Right forelimb (tissue), 1 donor: ENCODE results near the gene ANXA9.

Experiments
- DNase-seq: peaks from one replicate; pipeline ENCODE4 v3.0.0-alpha.2; 2018

ANXA9 gene

DNA sequence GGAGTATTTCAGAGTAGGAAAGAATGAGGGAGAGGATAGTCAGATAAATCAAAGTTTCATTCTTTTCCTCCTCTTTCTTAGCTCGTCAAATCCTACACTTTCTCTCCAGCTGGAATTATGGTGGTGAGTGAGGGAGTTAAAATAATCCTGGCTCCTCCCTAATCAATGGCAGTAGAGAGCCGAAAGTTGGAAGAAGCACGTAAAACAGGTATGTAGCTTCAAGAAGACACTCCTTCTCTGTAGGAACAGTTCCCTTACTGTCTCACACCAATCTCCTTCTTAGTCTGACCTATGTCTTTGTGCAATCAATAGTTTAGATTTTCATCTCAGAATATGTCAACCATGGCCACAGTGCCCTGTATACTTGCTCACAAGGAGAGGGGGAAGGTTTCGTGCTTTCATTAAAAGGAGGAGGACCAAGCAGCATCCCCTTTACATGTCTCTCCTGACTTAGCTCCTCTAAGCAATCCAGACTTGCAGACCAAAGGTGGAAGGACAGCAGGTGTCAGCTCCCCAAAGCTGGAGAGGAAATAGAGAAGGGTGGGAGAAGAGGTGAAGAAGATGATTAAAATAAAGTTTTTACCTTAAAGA is 23.7 kb downstream of the ANXA9 start:
- DNase-seq, result no peak

DNA sequence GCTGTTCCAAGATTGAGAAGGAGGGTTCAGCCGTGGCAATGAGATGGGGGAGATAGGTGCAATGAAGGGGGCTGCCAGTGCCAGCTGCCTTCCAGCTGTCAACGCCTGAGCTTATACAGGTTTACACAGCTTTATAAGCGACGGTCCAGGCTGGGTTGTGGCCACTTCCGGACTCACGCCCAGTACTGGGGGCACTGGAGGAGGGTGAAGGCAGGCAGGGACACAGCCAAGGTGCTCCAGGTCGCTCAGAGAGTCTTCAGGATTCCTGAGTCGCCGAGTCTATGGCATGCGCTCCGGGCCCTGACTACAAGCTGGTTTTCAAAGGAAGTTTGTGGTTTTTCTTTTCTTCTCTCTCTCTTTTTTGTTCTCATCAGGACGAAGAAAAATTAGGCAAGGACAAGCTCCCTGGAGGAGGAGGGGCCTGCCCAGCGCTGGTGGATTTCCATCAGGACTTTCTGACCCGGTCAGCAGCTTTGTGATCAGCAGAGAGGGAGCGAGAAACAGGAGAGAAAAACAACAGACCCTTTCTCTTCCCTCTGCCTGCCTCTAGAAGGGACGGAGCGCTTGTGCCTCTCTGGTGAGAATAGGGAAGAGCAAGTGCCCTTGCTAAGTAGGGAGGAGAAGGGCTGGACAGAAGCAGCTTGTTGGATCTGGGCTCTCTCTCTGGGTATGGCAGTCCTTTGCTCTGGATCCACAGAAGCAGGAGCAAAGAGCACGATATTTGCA is 24.4 kb downstream of the ANXA9 start, which contains the start of gene MINDY1:
Gene MINDY1 (minus strand): TSS at position 576 of the 726 bp plus-strand sequence. CDS start 4,285 bp downstream, outside the sequence.
- peak; percentile 81 for DNase-seq

DNA sequence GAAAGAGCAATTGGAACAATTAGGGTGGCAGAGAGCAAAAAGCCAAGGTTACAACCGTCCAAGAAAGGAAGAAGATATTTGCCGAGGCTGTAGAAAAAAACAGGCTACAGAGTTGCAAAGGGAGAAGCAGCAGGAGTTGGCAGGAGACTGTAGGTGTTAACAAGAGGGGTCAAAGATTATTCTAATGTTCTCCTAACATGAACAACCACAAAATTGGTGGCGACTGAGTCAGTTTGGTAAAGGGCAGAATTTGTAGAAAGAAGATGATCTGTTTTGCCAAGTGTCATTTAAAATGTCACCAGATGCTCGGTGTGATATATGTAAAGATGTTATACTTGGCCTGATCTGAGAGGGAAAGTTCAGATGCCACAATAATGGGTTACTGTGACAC is 25.8 kb downstream of the ANXA9 start:
- no peak for DNase-seq

DNA sequence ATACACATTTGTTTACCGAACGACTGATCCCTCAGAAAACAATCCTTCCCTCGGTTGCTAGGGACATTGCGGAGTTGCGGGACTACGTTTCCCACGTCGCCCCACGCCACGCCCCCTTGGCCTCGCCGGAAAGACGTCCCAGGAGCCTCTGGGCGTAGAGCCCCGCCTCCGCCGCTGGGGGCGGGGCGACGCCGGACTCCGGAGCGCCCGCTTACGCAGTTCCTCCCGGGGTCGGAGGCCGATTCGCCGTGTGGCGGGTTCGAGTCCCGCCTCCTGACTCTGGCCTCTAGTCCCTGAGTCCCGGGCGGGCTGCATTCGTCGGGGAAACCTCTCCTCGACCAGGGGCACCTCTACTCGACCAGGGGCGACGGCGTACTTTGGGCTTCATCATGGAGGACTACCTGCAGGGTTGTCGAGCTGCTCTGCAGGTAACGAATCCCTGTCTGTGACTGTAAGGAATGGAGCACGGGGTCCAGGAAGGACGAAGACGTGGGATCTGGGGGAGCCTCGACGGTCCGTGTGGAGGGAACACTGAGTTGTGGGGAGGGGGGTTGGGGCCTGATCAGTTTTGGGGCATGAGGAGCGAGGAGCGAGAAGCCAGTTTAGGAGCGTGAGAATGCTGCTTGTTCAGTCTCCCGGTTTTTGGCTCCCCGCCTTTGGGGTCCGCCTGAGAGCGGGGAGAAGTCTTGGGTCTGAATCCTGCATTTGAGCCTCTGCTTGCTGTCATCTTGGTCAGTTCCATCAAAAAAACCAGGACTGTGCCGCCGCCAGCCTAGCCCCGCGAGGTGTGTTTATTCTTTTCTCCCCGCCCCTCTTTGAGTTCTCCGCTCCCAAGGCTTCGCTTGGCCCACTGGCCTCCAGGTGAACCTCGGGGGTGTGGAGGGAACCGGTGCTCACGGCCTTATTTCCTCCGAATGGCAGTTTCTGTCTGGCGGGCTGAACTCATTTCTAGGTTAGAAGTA is 26.4 kb downstream of the ANXA9 start, which contains the start of gene PRUNE1:
Gene PRUNE1 (plus strand): TSS at position 206 of the 962 bp plus-strand sequence. CDS start 184 bp downstream, at position 390.
- DNase-seq, result peak; percentile 97

DNA sequence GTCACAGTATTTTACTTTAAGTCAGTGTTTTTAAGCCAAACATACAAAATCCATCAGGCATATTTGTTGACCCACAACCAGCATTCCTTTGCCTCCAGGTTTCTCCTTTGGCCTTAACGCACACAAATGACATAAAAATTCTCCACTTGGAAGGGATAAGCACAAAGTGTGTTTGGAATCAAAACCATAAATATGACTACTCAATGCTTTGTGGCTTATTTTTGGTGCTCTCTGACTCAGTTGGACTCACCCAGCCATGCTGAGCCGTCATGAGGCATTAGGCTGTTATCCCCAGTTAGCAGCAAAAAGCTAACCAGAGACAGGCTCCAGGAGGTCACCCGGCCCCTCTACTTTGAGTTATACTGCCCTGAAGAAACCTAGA is 27.1 kb downstream of the ANXA9 start:
- DNase-seq, result no peak

DNA sequence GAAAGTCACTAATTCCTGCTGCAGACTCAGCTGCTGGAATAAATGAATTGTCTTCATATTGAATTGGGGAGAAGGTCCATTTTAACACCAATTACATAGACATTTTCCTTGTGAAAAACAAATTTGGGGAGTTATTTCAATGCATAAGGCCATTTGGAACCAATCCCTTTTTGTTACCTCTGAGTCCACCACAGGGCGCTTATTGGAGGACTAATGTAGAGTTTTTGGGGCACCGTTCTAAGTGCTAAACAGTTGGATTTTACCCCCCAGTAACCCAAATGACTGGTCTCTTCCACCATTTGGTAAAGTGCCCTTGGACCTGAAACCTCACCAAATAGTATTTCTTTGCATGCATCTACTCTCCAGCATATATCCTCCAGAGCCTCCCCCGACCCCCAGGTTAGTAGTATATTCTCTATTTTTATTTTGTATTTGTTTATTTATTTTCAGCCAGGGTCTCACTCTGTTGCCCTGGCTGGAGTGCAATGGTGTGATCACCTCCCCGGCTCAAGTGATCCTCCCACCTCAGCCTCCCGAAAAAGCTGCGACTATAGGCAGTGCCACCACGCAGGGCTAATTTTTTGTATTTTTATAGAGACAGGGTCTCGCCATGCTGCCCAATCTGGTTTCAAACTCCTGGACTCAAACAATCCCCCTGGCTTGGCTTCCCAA is 27.7 kb downstream of the ANXA9 start:
- DNase-seq, result no peak

DNA sequence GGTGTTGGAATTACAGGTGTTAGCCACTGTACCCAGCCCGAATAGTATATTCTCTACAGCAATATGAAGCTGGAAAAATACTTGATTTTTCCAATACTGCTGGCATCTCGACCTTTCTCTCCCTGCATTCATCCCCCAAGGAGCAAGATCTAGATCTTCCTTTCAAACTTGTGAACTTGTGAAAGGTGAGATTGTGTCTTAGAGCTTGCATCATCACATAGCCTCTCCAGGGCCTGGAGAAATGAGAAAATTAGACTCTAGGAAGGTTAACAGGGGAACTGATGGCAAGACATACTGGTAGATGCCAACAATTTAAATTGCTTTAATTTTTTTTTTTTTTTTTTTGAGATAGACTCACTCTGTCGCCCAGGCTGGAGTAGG is 28.2 kb downstream of the ANXA9 start:
- no peak for DNase-seq

DNA sequence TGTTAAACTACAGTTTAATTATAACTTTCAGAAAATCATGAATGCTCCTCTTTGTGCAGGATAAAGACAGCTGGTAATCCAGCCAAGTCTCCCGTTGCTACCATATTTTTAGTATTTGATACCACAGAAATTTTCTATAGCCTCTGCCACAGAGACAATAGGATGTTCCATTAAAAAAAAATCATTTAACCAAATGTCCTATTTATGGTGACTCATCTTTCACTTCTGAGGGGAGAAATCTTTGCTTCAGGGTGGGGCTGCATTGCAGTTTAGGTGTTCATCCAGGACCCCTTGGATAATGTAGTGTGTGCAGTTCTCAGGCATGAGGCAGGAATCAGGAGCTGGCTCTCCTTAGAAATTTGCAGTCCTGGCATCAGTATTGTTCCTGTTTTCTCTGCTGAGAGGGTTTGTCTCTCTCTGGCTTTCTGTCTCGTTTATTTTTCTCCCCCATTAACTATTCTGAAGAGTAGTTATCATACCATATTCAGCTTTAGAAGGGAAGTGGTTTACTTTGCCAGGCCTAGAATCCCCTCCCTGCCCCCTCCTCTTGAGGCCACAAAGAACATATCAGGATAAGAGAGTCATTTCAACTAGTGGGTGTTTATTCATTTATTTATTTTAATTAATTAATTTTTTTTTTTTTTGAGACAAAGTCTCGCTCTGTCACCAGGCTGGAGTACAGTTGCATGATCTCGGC is 29.2 kb downstream of the ANXA9 start:
- no peak for DNase-seq

DNA sequence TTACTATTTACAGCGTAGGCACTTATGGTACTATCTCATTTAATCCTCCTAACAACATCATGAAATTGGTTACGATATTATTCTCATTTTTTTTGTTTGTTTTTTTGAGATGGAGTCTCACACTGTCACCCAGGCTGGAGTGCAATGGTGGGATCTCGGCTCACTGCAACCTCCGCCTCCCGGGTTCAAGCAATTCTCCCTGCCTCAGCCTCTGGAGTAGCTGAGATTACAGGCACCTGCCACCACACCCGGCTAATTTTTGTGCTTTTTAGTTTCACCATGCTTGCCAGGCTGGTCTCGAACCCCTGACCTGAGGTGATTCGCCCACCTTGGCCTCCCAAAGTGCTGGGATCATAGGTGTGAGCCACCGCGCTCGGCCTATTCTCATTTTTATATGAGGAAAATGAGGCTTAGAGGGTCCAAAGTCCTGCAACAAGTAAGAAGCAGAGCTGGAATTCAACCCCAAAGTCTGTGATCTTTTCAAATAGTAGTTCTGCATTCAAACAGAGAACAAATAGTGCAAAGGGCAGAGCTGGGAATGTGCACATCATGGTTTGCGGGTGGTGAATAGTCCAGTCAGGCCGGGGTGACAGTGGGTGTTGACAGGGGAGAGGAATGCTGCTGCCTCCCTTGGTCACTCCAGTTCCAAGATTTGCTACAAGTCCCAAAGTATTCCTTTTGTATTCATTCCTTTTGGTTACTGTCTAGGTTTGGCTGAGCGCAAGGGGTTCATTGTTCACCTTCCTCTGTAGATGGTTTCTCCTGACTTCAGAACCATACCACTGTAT is 30.8 kb downstream of the ANXA9 start:
- no peak for DNase-seq

DNA sequence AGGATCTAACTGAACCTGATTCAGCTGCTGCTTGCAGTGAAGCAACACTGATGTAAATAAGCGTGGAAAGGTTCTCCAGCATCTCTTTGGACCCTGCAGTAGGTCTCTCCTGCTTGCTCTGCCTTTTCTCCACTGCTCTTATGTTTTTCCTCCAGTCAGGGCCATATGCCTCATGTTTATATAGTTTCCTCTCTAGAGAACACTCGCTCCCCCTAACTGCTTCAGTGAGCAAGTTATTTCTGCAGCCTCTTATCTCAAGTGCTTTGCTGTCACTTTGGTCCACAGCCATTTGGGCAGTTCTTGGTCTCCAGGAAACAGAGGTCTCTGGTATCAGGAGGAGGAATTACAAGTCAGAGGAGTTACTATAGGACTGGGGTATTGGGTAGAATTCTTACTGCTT is 31.4 kb downstream of the ANXA9 start:
- DNase-seq, result no peak

DNA sequence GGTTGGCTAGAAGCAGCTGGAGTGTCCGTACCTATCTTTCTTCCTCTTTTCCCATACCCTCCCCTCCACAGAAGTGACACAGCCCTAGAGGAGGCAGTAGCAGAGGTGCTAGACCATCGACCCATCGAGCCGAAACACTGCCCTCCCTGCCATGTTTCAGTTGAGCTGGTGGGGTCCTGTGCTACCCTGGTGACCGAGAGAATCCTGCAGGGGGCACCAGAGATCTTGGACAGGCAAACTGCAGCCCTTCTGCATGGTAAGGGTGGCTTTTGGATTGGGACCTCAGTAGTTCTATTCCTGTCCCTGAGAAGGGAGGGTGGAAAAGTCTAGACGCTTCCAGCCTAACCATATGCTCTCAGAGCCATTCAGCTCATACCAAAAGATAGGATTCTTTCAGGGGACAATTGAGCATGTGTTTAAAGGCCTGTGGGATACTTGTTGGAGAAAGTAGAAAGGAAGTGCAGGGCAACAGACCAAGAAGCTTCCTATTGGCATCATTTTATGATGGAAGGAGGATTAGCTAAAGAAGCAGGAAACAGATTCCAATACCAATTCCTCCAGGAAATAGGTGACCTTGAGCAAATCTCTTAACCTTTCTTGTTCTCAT is 42.6 kb downstream of the ANXA9 start:
- peak; percentile 74 for DNase-seq

DNA sequence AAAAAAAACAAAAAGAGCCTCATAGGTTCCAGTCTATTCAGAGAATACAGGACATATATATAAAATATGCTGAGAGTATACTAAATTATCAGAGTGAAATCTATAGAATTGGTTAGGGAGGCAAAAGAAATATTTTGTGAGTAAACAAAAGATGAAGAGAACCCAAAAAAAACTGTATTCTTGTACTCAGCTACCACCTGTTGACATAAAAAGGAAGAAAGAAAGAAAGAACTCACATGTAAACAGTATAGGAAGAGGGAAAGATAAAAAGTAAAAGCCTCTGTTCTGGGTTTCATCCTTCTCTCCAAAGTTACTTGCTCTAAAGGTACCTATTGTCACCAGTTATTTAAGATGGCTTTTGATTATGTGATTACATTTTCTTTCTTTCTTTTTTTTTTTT is 44.4 kb downstream of the ANXA9 start:
- DNase-seq, result no peak

DNA sequence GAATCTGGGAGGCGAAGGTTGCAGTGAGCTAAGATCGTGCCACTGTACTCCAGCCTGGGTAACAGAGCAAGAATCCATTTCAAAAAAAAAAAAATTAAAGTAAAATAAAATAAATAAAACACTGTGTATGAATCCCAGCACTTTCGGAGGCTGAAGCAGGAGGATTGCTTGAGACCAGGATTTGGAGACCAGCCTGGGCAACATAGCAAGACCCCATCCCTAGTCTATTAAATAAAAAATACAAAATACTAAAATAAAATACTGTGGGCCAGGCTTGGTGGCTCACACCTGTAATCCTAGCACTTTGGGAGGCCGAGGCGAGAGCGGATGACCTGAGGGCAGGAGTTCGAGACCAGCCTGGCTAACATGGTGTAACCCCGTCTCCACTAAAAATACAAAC is 50.1 kb downstream of the ANXA9 start:
- no peak for DNase-seq

DNA sequence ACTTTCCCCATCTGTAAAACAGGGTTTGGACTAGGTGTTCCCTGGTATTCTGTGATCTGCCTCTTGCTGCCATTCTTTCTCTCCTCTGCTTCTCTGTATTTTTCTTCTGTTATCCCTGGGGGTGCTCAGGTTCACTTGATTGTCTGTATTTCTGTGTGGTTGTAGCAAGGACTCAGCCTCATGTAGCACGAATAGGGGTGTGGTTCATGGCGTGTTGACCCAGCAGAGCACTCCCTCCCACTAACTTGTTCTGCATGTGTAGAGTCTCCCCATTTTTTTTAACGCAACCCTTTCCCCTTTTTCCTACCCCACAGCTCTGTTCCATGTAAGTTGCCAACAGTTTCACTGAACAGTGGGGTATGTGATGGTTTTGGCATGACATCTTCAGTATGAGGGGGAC is 53.1 kb downstream of the ANXA9 start:
- no peak for DNase-seq

DNA sequence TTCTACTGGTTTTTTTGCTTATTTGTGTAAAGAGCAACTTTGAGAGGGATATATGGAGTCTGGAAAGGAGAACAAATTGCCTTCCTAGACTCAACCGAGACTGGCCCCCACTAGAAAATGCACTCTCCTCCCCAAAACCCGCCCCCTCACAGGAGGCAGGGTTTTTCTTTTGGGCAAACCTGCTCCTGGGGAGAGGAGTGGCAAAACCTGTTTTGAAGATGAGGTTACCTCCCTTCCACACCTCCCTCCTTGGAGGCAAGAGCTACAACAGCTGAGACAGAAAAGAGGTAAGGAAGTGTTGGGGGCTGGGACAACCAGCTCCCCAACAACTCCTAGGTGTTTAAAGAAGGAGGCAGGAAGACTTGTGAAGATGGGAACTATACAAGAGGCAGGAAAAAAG is 54.3 kb downstream of the ANXA9 start, which contains the start of gene BNIPL:
Gene BNIPL (plus strand): TSS at position 231 of the 400 bp plus-strand sequence. CDS start 140 bp downstream, at position 371.
- no peak for DNase-seq

DNA sequence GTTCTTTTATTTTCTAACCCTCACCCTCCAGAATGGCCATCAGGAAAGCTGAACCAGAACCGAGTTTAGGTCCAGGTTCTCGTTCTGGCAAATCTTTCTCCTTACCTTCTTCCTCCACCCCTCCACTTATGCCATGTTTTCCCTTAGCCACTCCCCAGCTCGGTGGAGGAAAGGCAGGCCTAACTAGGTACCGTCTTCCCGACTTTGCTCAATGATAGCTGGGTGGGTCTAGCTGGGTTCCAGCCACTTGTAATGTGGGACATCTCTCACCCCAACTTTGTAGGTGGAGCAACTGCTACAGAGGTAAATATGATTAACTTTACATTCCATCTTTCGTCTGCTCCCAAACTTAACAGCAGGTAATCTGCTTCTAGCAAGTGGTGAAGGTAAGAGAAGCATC is 54.9 kb downstream of the ANXA9 start:
- no peak for DNase-seq

DNA sequence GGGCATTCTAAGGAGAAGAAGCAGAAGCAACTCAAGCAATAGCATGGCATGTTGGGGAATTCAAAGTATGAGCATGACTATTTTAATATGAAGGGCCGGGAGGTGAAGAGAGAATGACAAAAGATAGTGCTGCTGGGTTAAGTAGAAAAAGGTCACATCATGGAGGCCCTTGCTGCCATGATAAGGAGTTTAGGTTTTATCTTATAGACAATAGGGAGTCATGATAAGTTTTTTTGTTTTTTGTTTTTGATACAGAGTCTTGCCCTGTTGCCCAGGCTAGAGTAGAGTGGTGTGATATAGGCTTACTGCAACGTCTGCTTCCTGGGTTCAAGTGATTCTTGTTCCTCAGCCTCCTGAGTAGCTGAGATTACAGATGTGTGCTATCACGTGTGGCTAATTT is 57.4 kb downstream of the ANXA9 start:
- DNase-seq, result no peak

DNA sequence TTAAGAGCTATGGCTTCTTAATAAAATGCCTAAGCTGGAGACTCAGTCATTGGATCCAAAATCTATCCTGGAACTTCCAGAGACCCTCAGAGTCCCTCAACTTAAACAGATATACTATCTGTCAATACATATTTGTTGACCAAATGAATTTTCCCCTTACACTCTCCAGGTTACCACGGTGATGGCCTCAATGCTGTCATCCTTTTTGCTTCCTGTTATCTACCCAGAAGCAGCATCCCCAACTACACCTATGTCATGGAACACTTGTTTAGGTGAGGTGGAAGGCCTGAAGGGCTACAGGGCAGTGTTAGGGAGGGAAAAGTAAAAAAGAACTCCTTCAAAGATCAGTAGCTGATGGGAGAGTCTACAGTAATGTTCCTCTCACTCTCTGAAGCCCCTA is 61.1 kb downstream of the ANXA9 start:
- DNase-seq, result no peak
